Activated naive CD4-positive, alpha-beta T cell treated with anti-CD3 and anti-CD28 coated beads, Interleukin-2, amount 50 U/mL, for 16 hours (primary cell): ENCODE measurements around the gene GFRAL.
"Not testable (repeated sequence)": the region's sequence is repeated elsewhere in the genome, so short reads cannot be mapped to it uniquely, and the experiment has no call there.

Experiments
- DNase-seq: peaks from one replicate; pipeline ENCODE4 v3.0.0-alpha.2; 2020

GFRAL gene, protein sequence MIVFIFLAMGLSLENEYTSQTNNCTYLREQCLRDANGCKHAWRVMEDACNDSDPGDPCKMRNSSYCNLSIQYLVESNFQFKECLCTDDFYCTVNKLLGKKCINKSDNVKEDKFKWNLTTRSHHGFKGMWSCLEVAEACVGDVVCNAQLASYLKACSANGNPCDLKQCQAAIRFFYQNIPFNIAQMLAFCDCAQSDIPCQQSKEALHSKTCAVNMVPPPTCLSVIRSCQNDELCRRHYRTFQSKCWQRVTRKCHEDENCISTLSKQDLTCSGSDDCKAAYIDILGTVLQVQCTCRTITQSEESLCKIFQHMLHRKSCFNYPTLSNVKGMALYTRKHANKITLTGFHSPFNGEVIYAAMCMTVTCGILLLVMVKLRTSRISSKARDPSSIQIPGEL

DNA sequence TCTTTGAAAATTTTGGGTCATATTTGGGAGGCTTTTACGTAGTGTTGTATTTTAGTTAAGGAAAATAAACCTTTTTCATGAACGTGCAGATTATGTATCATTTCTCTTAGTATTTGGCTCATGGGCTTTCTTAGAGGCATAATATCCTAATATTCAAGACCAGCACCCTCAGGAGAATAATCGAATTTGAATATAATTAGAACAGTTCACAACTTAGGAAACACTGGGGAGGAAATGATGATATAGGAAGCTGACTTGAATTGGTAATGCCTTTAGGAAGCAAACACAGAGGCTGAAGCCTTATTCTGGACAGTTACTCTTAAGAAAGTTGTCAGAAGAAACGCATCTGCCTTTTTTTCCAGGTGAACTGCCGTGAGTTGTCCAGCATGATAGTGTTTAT, at the start of gene GFRAL:
Gene GFRAL, plus strand, starts transcription at position 301 of the 400 bp plus-strand sequence. Its CDS starts 86 bp downstream, at position 387.
- no peak for DNase-seq

DNA sequence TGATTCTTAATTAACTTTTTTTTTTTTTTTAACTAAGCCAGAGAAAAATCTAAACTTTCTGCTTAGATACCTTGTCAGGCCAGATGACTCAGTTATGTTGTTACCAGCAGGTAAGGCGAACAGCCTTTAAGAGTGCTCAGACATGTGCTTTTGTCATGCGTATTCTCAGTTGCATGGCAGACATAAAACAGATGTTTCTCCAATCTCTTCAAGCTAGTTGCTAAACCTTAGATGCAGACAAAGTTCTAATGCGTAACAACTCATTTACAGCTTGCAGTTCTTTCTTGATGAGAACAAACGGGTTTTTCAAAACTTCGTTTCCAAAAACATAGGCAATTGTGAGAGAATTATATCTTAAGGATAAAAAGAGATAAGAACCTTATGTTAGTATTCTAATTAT, 49.6 kb upstream of the GFRAL start:
- no peak for DNase-seq

DNA sequence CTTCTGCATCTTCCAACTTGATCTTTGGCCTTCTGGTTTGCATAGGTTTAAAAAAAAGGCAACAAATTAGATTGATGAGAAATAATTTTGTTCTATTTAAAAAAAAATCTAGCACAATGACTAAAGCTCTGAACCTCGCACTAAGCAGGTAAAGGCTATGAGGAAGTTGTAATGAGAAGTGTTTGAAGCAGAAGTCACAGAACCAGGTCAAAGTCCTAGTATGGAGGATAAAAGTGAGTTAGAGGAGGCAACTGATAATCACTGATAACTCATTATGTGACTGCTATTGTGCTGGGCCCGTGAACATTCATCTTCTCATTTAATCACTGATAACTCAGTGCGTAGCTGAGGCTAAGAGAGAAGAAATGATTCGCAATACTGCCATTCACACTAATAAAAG, 46.1 kb upstream of the GFRAL start:
- no peak for DNase-seq

DNA sequence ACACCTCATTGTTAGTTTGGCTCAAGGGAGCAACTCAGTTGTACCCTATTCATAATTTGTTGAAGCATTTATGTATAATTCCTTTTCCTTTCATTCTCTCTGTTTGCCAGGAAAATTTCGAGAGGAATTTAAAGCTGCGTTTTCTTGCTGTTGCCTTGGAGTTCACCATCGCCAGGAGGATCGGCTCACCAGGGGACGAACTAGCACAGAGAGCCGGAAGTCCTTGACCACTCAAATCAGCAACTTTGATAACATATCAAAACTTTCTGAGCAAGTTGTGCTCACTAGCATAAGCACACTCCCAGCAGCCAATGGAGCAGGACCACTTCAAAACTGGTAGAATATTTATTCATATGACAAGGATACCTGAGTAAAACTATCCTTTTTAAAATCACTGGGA, 45.2 kb upstream of the GFRAL start:
- no peak for DNase-seq

DNA sequence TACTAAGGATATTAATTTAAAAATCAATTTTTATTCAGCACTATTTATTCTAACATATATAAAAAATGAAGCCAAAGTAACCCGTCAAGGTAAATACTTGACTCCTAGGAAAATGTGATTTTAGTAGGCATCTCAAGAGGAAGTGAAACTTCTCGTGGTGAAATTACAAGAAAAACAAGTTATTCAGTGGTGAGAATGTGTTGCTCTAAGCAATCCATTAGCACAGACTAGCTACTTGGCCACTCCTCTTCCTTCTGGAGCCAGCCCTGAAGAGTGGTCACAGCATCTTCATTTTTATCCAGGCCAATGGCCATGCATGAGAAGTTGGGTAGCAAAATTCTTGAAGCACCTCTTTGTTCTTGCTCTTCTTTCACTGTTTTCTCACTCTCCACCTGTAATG, 40.4 kb upstream of the GFRAL start:
- no peak for DNase-seq

DNA sequence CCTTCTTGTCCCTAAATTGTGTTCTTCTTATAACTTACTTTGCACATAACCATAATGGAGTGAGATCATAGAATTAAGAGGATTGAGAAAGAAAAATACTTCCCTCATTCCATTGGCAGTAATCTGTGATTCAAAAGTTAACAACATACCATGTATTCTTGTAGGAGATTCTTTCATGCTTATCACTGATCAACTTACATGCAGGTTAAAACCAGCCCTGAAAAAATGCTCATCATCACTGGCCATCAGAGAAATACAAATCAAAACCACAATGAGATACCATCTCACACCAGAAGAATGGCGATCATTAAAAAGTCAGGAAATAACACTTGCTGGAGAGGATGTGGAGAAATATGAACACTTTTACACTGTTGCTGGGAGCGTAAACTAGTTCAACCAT, 36.5 kb upstream of the GFRAL start:
- DNase-seq: no peak

DNA sequence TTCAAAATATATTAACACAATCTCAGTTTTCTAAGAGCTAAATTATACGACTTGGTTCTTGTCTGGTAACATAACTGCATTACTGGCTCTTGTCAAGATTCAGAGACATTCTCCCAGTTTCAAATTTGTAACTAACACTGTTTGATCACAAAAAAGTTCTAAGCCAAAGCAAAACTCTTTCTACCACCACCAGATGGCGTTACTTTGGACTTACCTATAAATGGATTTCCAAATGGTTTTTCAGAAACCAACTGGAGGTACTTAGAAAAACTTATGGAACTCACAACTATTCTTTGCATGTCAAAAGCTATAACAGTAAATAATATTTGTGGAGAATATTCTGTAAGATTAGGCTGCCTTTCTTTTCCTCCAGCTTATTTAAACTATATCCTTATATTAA, 34.2 kb upstream of the GFRAL start:
- DNase-seq: no peak

DNA sequence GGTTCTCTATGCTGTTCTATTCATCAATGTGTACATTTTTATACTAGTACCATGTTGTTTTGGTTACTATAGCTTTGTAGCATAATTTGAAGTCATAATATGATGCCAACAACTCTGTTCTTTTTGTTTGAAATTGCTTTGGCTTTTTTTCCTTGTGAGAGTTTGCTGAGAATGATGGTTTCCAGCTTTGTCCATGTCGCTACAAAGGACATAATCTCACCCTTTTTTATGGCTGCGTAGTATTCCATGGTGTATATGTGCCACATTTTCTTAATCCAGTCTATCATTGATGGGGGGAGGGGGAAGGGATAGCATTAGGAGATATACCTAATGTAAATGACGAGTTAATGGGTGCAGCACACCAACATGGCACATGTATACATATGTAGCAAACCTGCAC, 30.1 kb upstream of the GFRAL start:
- not testable (repeated sequence) for DNase-seq

DNA sequence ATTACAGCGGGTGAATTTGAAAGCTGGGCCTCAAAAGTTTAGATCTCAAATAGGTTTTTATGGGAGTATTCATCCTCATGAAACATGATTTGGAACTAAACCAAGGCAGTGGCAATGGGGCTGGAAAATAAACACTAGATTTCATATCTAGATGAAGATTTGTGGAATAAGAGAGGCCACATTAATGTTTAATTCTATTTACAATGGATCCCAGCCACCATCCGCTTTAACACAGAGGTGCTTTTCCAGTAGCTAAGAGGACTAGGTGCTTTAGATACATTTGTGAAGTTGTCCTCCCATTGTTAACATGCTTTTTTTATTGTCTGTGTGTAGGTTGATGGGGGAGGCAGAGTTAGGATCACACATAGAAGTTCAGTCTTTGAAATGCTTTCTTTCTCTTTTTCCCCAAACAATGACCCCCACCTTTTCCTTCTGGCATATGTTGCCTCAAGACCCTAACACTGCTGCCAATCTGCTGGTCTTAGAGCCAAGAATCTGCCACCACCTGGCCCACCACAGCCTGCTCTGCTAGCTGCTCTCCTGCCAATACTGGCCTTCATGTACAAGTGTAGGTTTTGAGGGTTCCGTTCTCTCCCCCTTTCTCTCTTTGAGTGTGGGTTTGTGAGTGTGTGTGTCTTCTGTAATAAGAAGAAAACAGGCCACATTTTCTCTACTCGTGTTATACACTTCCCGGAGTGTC, 27.8 kb upstream of the GFRAL start:
- DNase-seq: no peak

DNA sequence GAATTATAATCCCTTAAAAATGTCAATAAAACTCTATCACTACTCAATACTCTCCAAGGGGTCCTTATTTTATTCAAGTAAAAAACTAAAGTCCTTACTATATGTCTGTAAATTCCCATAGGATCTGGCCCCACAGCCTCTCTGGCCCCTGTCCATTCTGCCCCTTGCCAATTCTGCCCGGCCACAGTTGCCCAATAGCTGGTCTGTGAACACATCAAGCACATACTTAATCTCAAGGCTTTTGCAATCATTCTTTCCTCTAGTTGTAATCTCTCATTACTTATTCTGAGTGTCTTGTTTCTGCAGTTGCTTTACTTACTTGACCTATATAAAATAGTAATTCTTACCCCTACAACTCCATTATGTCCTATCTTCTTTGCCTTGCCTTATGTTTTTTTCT, 22.5 kb upstream of the GFRAL start:
- DNase-seq: no peak

DNA sequence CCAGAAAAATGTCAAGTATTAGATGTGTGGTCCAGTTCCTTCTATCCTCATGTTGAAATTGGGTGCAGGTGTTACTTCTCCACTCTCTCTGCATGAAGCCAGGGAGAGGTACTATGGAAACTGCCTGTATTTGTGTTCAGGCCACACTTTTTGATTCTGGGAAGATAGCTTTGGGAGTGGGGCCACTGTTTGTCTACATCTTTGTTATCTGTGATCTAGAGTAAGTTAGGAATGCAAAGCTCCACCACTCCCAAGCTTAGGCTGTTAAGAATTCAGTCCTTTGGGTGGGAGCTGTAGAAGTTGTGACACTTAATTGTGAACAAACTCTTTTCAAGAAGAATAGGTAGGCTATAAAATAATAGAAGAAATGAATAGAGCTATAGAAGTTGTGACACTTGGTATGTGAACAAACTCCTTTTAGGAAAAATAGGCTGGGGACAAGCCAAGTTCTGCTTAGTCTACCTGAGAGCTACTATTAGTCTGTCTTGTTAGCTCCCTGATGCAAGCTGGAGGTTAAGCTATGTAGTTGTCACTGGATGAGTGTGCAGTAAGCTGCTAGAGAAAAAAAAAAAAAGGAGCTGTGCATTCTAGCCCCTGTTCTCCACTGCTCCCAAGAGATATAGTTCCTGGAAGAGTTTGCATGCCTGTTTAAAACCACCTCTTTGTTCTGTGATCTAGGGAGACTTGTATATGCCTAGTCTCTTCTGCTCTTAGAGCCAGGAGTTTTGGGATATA, 7.1 kb upstream of the GFRAL start:
- no peak for DNase-seq

DNA sequence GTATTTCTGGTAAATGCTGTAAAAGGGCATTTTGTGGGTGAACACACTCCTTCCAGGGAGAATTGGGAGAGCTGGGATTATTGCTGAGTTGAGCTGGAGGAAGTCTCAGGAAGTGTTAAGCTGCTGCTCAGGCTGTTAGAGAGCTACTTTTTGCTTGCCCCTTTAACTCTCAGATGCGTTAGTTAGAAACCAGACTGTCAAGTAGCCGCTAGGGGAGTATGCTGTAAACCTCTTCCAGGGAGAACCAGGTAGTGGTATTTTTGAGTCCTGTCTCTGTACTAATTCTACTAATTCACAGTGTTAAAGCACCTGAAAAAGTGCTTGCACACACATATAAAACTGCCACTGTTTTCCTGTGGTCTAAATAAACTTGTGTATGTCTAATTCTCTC, 6.6 kb upstream of the GFRAL start:
- DNase-seq: no peak

DNA sequence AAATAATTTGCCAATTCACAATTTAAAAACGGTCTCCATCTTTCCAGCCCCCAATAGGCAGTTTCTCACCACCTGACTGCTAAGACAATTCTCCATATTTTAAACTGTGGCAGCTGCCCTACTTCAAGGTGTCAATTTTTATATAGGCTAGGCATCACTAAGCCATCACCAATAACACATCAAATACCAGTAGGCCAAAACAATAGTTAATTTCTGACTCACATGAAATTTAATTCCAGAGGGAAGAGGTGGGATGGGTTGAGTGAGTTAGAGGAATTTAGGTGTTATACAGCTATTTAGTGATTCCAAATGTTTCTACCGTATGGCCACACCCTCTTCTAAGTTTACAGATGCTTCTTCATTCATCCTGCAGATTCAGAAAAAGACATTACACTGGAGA, 49.9 kb downstream of the GFRAL start:
- DNase-seq: no peak

DNA sequence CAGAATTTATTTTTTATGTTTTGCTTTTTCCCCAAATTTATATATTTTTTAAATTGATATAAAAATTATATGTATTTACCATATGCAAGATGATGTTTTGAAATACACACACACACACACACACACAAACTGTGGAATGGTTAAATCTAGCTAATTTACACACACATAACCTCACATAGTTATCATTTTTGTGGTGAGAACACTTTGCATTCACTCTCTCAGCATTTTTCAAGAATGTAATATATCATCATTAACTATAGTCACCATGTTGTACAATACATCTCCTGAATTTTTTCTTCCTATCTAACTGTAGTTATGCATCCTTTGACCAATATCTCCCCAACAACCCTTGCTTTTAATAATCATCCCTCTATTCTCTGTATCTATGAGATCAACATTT, 52.2 kb downstream of the GFRAL start:
- DNase-seq: no peak

DNA sequence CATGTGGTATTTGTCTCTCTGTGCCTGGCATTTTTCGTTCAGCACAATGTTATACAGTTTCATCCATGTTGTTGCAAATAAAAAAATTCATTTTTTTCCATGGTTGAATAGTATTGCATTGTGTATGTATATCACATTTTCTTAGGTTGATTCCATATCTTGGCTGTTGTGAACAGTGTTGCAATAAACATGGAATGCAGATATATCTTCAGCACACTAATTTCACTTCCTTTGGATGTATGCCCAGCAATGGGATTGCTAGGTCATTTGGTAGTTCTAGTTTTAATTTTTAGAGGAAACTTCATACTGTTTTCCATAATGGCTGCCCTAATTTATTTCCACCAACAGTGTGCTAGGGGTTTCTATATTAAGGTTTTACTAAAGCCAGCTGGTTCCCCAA, 52.6 kb downstream of the GFRAL start:
- DNase-seq: no peak

DNA sequence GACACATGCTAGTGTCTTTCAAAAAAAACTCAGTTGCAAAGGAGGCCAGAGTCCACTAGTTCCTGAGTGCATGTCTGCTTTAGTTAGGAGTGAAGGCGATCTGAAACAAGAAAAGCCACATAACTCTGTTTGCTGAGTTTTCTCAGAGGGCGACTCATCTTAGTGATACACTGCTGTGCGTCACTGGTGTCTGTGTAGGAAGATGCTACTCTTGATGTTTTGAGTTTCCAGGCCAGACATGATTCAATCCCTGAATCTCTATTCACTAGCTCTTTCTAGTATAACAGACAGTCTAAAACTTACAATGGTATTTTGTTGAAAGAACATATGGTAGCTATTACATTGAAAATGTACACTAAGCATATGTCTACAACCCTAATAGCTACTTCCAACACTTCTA, 60.9 kb downstream of the GFRAL start:
- DNase-seq: no peak

DNA sequence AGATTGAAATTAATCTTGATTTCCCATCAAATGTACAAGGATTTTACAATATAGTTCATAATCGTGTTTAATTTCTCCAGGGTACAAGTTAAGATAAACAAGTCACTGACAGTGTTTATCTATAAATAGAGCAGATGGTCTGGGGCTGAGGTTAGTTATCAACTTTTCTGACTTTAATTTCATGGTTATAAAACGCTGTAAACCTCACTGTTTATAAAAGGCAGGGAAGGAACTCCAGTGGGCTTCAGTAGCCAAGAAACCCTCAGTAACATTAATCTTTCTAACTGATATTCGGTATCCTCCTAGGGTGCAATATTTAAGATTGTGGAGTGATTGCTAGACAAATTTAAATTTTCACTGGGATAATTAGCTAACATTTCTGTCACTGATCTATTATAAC, 68.6 kb downstream of the GFRAL start:
- DNase-seq: no peak

DNA sequence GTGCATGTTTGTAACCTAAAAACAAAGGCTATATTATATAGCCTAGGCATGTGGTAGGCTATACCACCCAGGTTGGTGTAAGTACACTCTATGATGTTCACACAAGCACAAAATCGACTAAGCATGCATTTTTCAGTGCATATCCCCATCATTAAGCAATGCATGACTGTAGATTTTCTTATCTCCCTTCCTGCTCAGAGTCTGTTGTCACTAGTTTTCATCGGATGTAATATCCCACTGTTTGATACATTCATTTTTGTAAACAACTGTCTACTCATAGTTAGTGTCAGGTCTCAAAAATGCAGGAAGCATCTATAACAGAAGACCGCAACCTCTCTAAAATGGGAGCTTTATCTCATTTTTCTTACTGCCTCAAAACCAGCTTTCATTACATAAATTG, 70.7 kb downstream of the GFRAL start:
- DNase-seq: no peak

DNA sequence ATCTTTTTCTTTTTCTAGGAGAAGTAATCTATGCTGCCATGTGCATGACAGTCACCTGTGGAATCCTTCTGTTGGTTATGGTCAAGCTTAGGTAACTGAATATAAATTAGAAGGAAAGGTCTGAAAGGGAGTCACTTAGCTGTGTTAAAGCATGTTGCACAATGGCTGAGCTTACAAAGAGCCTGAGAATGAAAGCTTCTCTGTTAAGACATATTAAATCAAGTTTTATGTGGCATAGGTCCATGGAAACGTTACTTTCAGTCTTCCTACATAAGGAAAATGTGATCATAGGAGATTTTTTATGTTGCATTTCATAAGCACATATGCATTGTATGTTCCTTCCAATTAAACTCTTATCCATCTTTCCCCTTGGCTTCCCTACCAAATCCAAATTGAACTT, 72.1 kb downstream of the GFRAL start:
- no peak for DNase-seq

DNA sequence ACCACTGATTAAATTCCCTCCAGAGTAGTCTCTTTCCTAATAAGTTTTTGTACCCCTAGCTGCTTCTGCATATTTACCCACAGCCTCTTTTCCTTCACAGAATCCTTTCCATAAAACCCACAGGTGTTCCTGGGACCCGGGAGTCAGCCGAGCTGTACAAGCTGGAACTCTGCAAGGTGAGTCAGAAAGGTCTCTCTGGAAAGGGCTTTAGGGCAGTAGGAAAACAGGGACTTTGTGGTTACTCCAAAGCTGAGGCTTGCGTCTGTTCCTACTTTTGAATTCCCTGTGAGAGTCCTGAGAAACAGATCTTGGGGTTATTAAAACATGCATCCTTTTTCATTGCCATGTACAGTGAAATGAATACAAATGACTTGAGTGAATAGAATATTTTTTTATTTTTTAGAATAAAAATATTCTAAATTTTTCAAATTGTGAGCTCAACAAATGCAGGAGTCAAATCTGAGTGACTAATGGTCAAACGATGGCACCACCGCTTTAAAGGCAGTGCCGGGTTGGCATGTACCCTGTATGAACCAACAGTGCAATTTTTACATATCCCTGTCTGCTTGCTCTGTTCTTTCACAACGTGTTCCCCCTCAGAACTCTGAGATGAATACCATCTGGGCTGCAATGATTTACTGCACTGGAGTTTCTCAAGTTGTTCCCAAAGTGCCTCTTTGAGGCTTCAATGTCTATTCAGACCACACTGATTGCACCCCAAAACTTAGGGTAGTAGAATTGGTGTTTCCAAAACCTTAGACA, 78.4 kb downstream of the GFRAL start:
- no peak for DNase-seq

DNA sequence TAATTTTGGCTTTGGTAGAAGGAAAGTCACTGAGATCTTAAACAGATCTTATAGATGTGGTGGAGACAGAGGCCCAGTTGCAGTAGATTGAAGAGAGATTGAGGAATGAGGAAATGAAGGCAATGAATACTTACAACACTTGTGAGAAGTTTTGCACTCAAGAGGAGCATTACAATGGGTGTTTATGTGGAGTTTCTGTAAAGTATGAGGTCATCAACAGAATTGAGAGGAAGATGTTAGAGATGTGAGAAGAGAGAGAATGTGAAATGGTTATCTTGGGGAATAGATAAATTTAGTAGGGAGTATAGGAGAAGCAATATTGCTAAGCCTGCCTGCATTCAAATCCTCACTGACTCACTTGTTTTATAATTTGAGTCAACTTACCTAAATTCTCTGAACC, 83.4 kb downstream of the GFRAL start:
- DNase-seq: no peak

DNA sequence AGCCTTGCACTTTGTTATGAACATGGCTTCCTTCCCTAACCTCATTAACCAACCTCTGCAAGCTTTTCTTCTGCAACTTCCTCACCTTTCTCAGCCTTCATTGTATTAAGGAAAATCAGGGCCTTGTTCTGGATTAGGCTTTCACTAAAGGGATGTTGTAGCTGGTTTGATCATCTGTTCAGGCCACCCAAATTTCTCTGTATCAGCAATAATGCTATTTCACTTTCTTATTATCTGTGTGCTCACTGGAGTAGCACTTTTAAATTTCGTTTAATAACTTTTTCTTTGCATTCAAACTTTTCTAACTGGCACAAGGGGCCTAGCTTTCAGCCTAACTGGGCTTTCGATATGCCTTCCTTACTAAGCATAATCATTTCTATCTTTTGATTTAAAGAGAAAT, 96.7 kb downstream of the GFRAL start:
- no peak for DNase-seq

DNA sequence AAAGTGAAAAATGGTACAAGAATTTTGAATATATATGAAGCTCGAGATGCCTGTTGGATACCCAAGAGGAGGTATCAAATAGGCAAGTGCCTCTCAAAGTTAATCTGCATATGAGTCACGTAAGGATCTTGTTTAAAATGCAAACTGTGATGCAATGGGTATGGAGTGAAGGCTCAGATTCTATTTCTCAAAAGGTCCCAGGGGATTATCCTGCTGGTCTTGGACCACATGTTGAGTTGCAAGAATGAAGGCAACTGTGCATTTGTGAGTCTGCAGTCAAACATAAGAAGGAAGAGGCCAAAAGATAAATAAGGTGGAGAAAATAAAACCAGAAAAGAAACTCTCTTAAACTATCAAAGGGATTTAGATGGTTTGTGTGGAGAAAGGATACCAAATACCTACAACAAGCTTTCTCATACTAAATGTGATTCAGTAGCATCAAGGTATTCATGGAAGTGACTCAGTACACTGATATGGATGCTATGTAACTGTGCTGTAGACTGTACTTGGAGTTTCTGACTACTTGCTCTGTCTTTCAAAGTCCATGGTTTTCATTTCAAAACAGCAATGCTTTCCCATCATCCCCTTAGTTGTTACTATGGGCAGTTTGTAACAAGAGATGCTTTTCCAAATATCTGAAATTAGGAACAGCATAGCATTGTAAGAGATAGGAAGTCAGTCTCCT, 106.3 kb downstream of the GFRAL start:
- DNase-seq: no peak
